Upper lobe of left lung (tissue), 4 donors: ENCODE results near the gene KAZN.

Source experiments
- POLR2A ChIP-seq, 4 donors: fragments of 450-650 bp; IDR thresholded peaks; one replicate each; pipeline ENCODE4 v1.5.1; 2016 to 2017; ENCODE audit warnings: antibody characterized with exemption in 4 of 4, mild to moderate bottlenecking in 2 of 4
- POLR2AphosphoS5 ChIP-seq, 2 donors: sonication (generic); formaldehyde crosslinking; IDR thresholded peaks; one replicate each; pipeline ENCODE4 v1.5.1; 2017; ENCODE audit warnings: antibody characterized with exemption in 2 of 2
- TF ChIP-seq, protein P1 (sequence below), 6 experiments: fragments of 450-650 bp in 4 of 6; fragments of 200-600 bp in 2 of 6; sonication (generic) in 2 of 6; IDR thresholded peaks; one replicate each; pipeline ENCODE4 v1.5.1; 2016 to 2019; ENCODE audit warnings: antibody characterized with exemption in 6 of 6

DNA sequence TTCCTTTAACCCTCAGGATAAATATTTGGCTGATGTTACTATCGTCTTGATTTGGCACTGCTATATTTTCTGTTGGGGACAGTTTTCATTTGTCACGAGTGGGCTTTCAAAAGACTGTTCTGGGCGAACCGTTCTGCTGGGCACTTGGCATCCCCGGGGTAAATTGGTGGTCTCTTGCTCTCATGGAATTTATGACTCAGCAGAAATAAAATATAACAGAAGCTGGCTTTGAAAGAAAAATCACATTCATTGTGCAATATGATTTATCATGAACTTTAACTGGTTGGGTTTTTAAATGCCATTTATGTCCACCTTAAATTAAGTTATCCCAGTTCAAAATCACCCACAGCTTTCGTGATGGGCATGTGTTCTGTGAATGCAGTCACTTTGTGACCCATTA, 147.3 kb downstream of the KAZN start:
- TF ChIP-seq, protein P1, sequence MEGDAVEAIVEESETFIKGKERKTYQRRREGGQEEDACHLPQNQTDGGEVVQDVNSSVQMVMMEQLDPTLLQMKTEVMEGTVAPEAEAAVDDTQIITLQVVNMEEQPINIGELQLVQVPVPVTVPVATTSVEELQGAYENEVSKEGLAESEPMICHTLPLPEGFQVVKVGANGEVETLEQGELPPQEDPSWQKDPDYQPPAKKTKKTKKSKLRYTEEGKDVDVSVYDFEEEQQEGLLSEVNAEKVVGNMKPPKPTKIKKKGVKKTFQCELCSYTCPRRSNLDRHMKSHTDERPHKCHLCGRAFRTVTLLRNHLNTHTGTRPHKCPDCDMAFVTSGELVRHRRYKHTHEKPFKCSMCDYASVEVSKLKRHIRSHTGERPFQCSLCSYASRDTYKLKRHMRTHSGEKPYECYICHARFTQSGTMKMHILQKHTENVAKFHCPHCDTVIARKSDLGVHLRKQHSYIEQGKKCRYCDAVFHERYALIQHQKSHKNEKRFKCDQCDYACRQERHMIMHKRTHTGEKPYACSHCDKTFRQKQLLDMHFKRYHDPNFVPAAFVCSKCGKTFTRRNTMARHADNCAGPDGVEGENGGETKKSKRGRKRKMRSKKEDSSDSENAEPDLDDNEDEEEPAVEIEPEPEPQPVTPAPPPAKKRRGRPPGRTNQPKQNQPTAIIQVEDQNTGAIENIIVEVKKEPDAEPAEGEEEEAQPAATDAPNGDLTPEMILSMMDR (IDR thresholded peaks at IDR 0.05), result no peak
- TF ChIP-seq POLR2A (IDR thresholded peaks at IDR 0.05) (no peak), POLR2AphosphoS5 (IDR thresholded peaks at IDR 0.05) (no peak)
